Measurements from ENCODE around the gene DENND4C.
"Not testable (repeated sequence)": the region's sequence is repeated elsewhere in the genome, so short reads cannot be mapped to it uniquely, and the experiment has no call there.

The DENND4C gene

DNA sequence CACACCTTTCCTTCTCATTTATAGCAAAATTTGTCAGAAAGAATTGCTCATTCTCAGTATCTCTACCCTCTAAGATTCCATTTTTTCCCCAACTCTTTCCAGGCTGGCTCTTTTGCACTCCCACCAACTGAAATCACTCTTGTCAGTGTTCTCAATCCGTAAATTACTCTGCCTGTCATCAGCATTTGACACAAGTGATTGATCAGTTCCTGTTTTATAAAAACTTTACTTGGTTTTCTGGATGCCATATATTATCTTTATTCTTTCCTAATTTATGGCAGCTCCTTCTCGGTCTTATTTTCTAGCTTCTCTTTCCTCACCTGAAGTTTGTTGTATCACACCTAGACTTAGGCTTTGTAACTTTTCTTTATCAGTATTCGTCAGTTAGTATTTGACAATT, 16.4 kb downstream of the DENND4C start:
- no peak overlapping the region for H3K4me2 ChIP-seq (ENCODE audit: low read depth, low read length, poor library complexity, severe bottlenecking)
- no peak overlapping the region for H3K9ac ChIP-seq (ENCODE audit: low read length)
- H3F3A ChIP-seq (ENCODE audit: insufficient read depth), result no peaks in the 10 kb centered on the region
- H3K79me2 ChIP-seq (ENCODE audit: insufficient read depth, low read length), result peaks cover 22% of the 10 kb centered on the region; the same call in 1 of the 2 replicates
- no peaks in the 10 kb centered on the region for H3K36me3 ChIP-seq (ENCODE audit: low read length)
- no peaks in the 10 kb centered on the region; the same call in 1 of the 2 replicates for H4K20me1 ChIP-seq (ENCODE audit: low read depth, low read length)
- no peak for TF ChIP-seq EZH2phosphoT487 (conservative IDR thresholded peaks at IDR 0.05; ENCODE audit: low read length)
- TF ChIP-seq, protein P1, sequence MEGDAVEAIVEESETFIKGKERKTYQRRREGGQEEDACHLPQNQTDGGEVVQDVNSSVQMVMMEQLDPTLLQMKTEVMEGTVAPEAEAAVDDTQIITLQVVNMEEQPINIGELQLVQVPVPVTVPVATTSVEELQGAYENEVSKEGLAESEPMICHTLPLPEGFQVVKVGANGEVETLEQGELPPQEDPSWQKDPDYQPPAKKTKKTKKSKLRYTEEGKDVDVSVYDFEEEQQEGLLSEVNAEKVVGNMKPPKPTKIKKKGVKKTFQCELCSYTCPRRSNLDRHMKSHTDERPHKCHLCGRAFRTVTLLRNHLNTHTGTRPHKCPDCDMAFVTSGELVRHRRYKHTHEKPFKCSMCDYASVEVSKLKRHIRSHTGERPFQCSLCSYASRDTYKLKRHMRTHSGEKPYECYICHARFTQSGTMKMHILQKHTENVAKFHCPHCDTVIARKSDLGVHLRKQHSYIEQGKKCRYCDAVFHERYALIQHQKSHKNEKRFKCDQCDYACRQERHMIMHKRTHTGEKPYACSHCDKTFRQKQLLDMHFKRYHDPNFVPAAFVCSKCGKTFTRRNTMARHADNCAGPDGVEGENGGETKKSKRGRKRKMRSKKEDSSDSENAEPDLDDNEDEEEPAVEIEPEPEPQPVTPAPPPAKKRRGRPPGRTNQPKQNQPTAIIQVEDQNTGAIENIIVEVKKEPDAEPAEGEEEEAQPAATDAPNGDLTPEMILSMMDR (IDR thresholded peaks at IDR 0.05; ENCODE audit: insufficient read depth, low read length, poor library complexity, severe bottlenecking), result no peak
- H3K9me2 ChIP-seq (replicated peaks; ENCODE audit: insufficient read depth, low read length), result no peaks in the 10 kb centered on the region
- H3K4me3 ChIP-seq (ENCODE audit: insufficient read depth, low read length, poor library complexity, severe bottlenecking), result no peak overlapping the region
- no peak overlapping the region for H2AFZ ChIP-seq (ENCODE audit: low read depth, low read length, severe bottlenecking)
- no peaks in the 10 kb centered on the region for H3K27me3 ChIP-seq (ENCODE audit: low read length)
- no peaks in the 10 kb centered on the region for H3K9me3 ChIP-seq (ENCODE audit: insufficient read depth, low read length)
- no peak overlapping the region for H3K27ac ChIP-seq (ENCODE audit: low read depth, low read length)

DNA sequence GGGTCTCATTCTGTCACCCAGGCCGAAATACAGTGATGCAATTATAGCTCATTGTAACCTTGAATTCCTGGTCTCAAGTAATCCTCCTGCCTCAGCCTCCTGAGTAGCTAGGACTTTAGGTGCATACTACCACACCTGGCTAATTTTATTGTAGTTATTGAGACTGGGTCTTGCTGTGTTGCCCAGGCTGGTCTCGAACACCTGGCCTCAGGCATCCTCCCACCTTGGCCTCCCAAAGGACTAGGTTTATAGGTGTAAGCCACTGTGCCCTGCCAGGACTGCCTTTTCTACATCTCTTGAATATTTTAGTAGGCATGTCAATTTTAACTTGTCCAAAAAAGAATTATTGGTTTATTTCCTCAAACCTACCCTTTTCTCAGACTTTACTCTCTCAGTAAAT, 16.9 kb downstream of the DENND4C start:
- peaks cover 22% of the 10 kb centered on the region; the same call in 1 of the 2 replicates for H3K79me2 ChIP-seq (ENCODE audit: insufficient read depth, low read length)
- H3K27ac ChIP-seq (ENCODE audit: low read depth, low read length), result no peak overlapping the region
- no peak overlapping the region for H3K4me2 ChIP-seq (ENCODE audit: low read depth, low read length, poor library complexity, severe bottlenecking)
- no peaks in the 10 kb centered on the region for H3K36me3 ChIP-seq (ENCODE audit: low read length)
- no peaks in the 10 kb centered on the region for H3K9me3 ChIP-seq (ENCODE audit: insufficient read depth, low read length)
- no peaks in the 10 kb centered on the region for H3K27me3 ChIP-seq (ENCODE audit: low read length)
- H3K4me3 ChIP-seq (ENCODE audit: insufficient read depth, low read length, poor library complexity, severe bottlenecking), result no peak overlapping the region
- no peaks in the 10 kb centered on the region for H3F3A ChIP-seq (ENCODE audit: insufficient read depth)
- H3K9me2 ChIP-seq (replicated peaks; ENCODE audit: insufficient read depth, low read length), result no peaks in the 10 kb centered on the region
- TF ChIP-seq, protein P1 (IDR thresholded peaks at IDR 0.05; ENCODE audit: insufficient read depth, low read length, poor library complexity, severe bottlenecking), result no peak
- TF ChIP-seq EZH2phosphoT487 (conservative IDR thresholded peaks at IDR 0.05; ENCODE audit: low read length), result no peak
- no peak overlapping the region for H3K9ac ChIP-seq (ENCODE audit: low read length)
- no peak overlapping the region for H2AFZ ChIP-seq (ENCODE audit: low read depth, low read length, severe bottlenecking)
- no peaks in the 10 kb centered on the region; the same call in 1 of the 2 replicates for H4K20me1 ChIP-seq (ENCODE audit: low read depth, low read length)

DNA sequence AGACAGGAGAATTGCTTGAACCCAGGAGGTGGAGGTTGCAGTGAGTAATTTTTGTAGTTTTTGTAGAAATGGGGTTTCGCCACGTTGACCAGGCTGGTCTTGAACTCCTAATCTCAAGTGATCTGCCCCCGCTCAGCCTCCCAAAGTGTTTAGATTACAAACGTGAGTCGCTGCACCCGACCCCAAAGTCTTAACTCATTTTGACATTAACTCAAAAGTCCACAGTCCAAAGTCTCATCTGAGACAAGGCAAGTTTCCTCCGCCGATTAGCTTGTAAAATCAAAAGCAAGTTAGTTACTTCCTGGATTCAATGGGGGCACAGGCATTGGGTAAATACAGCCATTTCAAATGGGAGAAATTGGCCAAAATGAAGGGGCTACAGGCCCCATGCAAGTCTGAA, 19.9 kb downstream of the DENND4C start:
- H3K9me2 ChIP-seq (replicated peaks; ENCODE audit: insufficient read depth, low read length); H3K36me3 ChIP-seq (ENCODE audit: low read length); H3K9ac ChIP-seq (ENCODE audit: low read length); H3K27me3 ChIP-seq (ENCODE audit: low read length); H3K4me3 ChIP-seq (ENCODE audit: insufficient read depth, low read length, poor library complexity, severe bottlenecking); H3F3A ChIP-seq (ENCODE audit: insufficient read depth); H2AFZ ChIP-seq (ENCODE audit: low read depth, low read length, severe bottlenecking); H4K20me1 ChIP-seq (ENCODE audit: low read depth, low read length); H3K4me2 ChIP-seq (ENCODE audit: low read depth, low read length, poor library complexity, severe bottlenecking); H3K9me3 ChIP-seq (ENCODE audit: insufficient read depth, low read length); H3K27ac ChIP-seq (ENCODE audit: low read depth, low read length): not testable (repeated sequence)
- H3K79me2 ChIP-seq (ENCODE audit: insufficient read depth, low read length), result peaks cover 11% of the 10 kb centered on the region; the same call in 1 of the 2 replicates

DNA sequence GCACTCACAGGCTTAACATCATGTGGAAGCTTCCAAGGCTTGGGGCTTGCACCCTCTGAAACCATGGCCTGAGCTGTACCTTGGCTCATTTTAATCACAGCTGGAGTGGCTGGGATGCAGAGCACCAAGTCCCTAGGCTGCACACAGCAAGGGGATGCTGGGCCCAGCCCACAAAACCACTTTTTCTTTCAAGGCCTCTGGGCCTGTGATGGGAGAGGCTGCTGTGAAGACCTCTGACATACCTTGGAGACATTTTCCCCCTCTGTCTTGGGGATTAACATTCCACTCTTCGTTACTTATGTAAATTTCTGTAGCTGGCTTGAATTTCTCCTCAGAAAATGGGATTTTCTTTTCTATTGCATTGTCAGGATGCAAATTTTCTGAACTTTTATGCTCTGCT, 20.7 kb downstream of the DENND4C start:
- not testable (repeated sequence) for H3K9me3 ChIP-seq (ENCODE audit: insufficient read depth, low read length); H2AFZ ChIP-seq (ENCODE audit: low read depth, low read length, severe bottlenecking); H3K4me3 ChIP-seq (ENCODE audit: insufficient read depth, low read length, poor library complexity, severe bottlenecking); H3K4me2 ChIP-seq (ENCODE audit: low read depth, low read length, poor library complexity, severe bottlenecking); H3F3A ChIP-seq (ENCODE audit: insufficient read depth); H3K36me3 ChIP-seq (ENCODE audit: low read length); H3K9me2 ChIP-seq (replicated peaks; ENCODE audit: insufficient read depth, low read length); H3K9ac ChIP-seq (ENCODE audit: low read length); H3K27ac ChIP-seq (ENCODE audit: low read depth, low read length); H3K27me3 ChIP-seq (ENCODE audit: low read length); H4K20me1 ChIP-seq (ENCODE audit: low read depth, low read length)
- peaks cover 11% of the 10 kb centered on the region; the same call in 1 of the 2 replicates for H3K79me2 ChIP-seq (ENCODE audit: insufficient read depth, low read length)

DNA sequence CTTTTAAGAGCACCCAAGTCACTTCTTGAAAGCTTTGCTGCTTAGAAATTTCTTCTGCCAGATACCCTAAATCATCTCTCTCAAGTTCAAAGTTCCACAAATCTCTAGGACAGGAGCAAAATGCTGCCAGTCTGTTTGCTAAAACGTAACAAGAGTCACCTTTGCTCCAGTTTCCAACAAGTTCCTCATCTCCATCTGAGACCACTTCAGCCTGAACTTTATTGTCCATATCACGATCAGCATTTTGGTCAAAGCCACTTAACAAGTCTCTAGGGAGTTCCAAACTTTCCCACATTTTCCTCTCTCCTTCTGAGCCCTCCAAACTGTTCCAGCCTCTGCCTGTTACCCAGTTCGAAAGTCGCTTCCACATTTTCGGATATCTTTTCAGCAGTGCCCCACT, 21.1 kb downstream of the DENND4C start:
- not testable (repeated sequence) for H4K20me1 ChIP-seq (ENCODE audit: low read depth, low read length); H3K9me2 ChIP-seq (replicated peaks; ENCODE audit: insufficient read depth, low read length); H3K9ac ChIP-seq (ENCODE audit: low read length); H3K9me3 ChIP-seq (ENCODE audit: insufficient read depth, low read length); H3F3A ChIP-seq (ENCODE audit: insufficient read depth); H3K36me3 ChIP-seq (ENCODE audit: low read length); H3K4me2 ChIP-seq (ENCODE audit: low read depth, low read length, poor library complexity, severe bottlenecking); H3K27ac ChIP-seq (ENCODE audit: low read depth, low read length); H3K27me3 ChIP-seq (ENCODE audit: low read length); H2AFZ ChIP-seq (ENCODE audit: low read depth, low read length, severe bottlenecking); H3K4me3 ChIP-seq (ENCODE audit: insufficient read depth, low read length, poor library complexity, severe bottlenecking)
- peaks cover 11% of the 10 kb centered on the region; the same call in 1 of the 2 replicates for H3K79me2 ChIP-seq (ENCODE audit: insufficient read depth, low read length)

Data from SU-DHL-6 (cell line).